HG02885 (cell line): Measurements from ENCODE around the gene TBX10.
A peak's percentile ranks its signal among the peaks of the same experiment; 100 is the strongest.
"Not testable (repeated sequence)": the region's sequence is repeated elsewhere in the genome, so short reads cannot be mapped to it uniquely, and the experiment has no call there.

Experiments used
- ATAC-seq: cut with Tn5 transposase; IDR thresholded peaks from one replicate; pipeline ENCODE4 v1.9.1; 2021; ENCODE audit warnings: mild to moderate bottlenecking; ENCODE audit not compliant: unreplicated experiment, poor library complexity

TBX10 gene

DNA sequence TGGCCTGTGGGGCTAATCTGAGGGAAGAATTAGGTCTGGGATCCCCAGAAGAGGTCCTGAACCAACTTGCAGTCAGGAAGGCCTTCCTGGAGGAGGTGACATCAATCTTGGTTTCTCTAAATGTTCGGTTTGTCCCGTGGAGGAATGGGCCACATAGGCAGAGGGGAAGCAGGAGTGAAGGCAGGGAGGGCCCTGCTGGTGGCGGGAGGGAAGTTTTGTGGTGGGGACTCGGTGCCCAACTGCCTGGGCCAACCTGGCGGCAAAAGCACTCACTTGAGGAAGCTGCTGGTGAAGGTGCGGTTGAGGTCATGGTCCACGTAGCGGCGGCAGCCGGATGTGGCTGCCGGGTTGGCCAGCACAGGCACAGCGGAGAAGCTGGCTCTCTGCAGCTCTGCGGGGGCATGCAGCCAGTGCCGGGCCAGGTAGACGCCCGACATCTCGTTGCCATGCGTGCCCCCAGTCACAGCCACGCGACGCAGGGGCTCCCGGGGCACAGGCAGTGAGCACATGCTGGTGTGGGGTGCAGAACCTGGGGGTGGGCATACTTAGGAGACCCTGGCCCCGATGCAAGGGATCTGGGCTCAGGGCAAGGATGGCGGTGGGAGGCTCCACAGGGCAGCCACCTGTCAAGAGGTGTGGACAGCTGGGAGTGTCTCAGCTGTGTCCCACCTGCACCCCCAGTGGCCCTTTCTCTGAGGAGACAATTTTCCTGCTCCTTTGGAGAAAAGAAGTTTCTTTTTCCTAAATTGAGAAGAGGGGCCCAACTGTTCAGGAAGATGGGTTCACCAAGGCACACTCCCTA is 7.2 kb upstream of the TBX10 start:
- no peak for ATAC-seq

DNA sequence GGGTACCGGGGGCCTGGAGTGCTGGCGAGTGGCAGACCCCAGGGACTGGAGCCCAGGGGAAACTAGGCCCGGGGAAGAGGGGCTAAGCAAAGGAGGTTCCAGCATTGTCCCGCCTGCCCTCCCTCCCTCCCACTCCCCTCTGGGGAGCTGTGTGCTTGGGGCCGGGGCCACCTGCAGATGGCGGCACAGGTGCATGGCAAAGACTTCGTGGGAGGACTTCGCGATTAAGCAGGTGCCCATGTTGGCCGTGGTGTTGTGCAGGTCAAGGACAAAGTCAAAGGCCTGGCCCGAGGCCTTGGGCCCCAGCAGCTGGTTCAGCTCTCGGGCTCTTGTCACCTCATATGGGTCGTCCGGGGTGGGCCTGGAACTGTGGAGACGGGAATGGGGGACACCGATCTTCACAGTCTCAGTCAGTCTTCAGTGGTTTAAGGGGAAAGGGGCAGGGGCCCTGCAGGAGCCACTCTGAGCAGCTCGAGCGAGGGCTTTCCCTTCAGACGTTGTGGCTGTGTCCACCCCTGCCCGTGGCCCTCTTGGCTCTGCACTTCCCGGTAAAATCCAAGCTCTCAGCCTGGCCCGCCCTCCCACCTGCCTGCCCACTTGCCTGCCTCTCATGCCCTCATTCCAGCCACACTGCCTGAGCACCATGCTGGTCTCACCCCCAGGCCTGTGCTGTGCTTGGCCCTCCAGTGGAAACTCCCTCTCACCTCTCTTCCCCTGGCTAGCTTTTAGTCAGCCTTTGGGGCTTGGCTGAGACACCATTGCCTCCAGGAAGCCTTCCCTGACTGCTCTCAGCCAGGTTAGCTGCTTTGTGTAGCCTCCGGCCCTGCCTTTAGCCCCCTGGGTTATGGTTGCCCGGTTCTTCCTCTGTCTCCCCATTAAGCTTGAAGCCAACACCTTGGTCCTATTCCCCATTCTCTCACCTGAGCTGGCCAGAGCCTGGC is 6.2 kb upstream of the TBX10 start:
- no peak for ATAC-seq

DNA sequence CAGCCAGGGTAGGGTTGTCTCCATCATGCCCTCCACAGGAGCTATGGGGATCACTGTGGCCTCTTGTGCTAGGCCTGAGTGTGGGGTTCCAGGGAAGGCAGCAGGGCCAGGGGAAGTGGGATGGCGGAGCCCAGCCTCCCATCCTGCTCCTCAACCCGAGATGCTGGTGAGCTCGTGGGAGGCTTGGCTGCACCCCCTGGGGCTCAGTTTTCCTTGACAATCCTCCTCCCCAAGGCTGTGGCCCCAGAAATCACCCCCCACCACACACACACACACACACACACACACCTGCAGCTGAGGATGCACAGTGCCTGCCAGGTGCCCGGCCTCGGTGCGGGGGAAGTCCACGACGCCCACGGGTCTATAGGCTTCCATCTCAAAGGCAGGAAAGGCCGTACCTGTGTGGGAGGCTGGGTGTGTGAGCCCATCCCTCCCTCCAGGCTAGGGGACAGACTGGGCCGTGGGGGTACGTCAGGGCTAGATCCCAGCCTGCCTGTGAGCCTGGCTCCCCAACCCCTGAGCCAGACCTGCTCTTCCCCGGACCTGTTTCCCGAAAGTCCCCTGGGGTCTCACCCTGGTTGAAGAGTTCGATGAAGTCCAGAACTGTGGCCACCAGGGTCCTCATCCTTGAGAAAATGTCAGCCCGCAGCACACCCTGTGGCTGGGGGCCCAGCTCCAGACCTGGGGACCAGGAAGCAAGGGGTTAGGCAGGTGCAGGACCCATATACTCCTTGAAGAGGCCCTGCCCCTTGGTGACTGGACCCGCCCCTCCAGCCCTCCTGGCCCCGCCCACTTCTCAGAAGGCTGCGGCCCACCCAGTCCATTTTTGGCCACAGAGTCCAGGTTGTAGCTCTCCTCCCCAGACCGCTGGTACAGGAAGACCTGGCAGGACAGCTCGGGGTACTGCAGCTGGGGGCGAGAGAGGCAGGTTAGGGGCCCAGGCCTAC is 5.2 kb upstream of the TBX10 start:
- no peak for ATAC-seq

DNA sequence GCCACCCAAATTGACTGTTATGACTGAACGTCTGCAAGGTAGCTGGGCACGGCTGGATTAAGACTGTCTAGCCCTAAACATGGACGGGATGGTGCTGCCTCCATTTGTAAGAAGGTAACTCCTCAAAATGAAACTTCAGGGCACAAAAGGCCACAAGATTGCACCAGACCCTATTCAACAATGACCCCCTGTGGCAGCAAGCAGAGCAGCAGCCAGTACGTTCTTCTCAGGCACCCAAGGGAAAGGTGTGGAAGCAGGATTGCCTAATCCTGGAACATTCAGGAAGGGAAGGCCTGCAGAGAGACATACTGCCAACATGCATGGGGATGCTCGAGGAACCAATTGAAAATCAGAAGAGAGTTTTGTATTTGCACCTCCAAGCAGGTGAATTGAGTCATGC is 4.5 kb upstream of the TBX10 start:
- ATAC-seq: no peak

DNA sequence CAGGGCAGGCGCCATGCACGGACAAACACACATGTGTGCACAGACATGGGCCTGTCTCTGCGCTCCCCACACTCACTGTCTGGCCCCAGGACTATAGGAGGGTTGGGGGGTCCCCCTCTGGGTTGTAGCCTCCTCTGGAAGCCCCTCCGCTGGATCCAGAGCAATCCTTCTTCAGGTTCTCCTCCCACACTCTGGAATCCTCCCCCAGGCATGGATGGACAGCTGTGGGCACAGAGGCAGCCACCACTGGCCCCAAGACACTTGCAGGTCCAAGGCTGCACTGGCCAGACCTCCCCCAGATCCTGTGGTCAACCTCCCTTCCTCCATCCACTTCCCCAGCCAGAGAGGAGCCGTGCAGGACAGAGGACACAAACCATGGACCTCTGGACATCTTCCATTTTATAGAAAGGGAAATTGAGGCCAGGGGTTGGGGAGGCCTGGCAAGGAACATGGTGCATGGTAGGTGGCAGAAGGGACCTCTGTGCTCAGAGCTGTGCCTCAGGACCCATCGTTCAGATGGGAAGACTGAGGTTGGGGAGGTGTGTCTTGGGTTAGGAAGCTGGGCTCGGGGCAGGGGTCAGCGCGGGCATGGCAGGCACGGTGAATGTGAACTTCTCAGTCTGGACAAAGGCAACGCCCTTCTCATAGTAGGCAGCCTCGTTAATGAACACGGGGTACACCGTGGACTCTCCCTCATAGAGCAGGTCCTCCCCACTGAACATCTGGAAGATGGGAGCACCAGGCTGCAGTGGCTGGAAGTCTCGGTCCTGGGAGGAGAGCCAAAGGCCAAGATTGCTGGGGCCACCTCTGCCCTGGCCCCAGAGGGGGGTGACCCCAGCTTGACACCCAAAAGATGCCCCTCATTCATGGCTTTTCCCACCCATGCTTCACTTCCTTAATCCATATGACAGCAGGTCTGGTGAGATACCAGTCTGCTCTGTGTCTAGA is 2.9 kb upstream of the TBX10 start:
- ATAC-seq: no peak

DNA sequence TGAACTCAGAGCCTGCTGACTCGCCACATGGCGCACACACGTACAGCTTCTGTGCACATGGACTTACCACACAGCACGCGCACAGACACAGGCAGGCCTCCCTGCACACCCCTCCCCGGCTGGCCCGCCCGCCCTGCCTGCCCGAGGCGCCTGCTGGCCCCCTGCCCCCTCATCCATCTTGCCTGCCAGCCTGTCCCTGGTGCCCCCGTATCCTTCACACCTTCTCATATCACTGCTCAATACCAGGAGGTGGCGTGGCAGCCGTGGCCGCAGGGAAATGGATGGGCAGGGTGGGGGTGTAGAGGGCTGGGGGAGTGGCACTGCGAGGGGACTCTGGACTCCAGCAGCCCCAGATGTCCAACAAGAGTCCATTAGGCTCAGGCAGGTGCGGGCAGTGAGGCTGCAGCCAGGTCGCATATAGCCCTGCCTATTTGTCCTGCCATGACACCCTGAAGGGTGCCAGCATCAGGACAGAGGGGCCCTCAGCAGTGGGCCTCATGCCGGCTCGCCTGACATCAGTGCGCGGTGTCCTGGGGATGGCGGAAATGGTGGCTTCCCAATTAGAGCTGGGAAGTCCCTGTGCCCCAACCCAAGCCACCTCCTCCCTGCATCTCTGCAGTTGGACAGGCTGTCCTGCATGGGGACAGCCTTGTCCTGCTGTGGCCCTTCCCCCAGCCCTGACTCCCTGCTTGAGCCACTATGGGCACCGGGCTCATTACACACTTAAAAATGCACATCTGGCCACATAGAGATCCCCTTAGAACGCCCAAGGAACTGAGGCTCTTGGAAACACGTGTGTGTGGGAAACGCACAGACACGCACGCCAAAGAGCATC is 2.0 kb upstream of the TBX10 start:
- ATAC-seq: no peak

DNA sequence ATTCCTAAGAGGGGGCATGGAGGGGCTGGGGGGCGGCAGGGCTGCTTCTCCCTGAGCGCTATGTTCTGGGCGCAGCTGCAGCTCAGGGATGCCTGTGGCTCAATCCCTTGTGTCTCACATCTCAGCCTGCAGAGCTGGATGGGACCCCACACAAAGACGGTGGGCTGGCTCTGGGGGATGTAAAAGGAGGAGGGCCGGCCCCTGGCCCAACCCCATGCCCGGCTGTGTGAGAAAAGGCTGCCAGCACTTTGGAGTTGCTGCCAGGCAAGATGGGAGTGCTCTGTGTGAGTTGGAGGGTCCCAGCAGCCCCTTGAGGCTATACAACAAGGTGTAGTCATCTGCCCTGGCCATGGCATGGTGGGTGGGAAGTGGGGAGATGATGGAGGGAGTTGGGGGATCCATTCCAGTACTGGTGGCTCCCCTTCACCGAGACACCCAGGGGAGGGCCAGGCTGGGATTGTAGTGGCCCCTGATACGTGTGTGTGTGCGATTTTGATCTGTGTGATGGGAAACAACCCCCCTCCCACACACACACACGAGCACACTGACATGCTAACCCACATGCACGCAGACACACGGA is 1.3 kb upstream of the TBX10 start:
- no peak for ATAC-seq

DNA sequence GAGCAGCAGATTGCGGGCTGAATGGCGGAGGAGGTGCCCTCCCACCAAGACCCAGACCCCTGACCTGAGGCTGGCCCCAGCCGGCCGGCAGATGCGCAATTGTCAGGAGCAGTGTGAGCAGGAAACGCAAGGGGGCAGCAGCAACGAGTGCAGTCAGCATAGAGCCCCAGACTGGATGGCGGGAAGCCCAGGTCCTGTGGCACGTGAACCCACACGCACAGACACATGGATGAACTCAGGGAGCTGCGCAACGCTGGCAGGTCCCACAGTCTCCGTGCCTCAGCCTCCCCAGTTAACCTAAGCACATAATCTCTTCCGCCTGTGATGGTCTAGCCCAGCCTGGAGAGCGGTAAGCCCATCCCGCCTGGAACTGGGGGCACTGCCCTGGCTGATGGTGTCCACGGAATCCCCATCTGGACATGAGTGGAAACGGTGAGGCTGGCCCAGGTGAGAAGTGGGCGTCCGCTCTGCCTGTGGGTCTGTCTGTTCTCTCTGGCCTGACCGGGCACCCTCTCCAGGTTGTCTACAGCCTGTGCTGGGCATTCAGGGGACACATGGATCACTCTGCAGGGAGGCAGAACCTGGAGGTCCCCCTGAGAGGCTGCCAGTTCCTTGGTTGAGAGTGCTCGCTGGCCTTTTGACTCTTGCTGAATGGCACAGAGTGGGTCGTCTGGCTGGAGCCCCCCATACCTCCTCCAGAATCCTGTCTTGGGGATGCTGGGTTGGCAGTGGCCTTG is 626 bp upstream of the TBX10 start:
- peak; percentile 49 for ATAC-seq

DNA sequence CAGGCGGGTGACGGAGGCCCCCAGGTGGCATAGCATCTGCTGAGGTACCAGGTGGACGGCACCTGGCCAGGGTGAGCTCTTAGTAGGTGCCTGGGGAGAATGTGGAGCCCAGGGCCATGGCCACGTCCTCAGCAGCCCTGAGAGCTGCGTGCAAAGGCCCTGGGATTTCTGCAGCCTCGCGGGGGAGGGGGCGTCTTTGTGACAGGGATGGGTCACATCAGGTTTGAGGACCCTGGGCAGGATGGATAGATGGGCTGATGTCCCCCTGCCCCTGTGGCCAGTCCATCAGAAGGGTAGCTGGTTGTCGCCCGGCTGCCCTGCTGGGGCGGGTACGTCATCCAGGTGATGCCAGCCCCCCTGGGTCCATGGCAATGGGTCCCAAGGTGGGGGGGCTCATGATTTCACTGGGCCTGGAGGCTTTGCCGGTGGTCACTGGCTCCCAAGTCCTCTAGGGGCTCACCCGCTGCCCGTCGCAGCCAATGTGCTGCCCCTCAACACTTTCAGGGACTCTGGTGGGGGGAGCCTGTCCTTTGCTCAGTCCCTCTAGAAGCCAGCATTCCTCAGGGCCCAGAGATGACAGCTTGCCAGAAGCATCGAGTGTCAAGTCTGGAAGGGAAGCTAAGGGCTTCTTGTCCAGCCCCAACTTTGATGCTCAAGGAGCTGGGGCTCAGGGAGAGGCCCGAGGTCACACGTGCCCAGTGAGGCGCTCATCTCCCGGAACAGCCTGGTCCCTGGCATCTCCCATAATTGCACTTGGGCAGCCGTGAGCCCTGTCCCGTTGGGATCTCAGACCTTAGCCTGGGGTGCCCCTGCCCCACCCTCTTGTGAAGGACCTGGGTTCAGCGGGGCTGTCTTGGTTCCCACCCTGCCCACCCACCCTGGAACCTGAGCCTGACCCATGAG is 777 bp downstream of the TBX10 start:
- ATAC-seq: no peak

DNA sequence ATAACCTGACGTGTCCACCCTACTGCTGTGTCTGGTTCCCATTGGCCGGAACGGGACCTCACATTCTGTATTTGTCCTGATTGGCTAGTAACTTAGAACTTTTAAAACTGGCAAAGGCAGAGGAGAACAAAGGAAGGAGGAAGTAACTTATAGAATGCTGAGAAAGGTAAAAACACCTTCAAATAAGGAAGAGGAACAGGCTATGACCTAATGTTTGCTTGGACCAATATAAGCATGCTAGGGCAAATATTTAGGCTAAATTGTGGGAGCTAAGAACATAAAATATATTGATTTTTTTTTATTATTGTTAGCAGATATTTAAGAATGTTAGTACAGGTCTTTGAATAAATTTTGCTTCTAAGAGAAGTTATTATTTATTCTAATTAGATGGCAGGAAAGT is 2.1 kb downstream of the TBX10 start:
- not testable (repeated sequence) for ATAC-seq

DNA sequence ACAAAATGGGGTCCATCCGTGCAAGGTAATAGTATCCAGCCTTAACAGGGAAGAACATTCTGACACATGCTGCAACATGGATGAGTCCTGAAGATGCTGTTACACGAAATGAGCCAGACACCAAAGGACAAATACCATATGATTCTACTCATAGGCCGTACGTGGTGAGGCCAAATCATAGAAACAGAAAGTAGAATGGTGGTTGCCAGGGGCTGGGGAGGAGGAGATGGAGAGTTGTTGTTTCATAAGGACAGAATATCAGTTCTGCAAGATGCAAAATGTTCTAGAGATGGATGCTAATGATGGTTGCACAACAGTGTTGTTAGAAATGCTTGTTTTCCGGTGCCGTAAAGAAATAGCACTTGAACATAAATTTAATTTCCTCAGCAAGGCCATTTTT is 2.6 kb downstream of the TBX10 start:
- ATAC-seq: no peak

DNA sequence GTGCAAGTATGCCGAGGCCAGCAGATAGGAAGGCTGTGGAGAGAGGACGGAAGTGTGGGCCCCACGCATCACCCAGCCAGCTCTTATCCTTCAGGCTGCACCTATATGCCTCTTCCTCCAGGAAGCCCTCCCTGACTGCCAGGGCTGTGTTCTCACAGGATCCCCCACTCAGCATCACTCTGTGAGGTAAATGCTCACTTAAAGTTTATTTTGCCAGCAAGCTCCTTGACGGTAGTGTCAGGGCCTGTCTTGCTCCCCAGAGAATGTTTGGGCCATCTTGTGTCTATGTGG is 4.4 kb downstream of the TBX10 start:
- ATAC-seq: no peak

DNA sequence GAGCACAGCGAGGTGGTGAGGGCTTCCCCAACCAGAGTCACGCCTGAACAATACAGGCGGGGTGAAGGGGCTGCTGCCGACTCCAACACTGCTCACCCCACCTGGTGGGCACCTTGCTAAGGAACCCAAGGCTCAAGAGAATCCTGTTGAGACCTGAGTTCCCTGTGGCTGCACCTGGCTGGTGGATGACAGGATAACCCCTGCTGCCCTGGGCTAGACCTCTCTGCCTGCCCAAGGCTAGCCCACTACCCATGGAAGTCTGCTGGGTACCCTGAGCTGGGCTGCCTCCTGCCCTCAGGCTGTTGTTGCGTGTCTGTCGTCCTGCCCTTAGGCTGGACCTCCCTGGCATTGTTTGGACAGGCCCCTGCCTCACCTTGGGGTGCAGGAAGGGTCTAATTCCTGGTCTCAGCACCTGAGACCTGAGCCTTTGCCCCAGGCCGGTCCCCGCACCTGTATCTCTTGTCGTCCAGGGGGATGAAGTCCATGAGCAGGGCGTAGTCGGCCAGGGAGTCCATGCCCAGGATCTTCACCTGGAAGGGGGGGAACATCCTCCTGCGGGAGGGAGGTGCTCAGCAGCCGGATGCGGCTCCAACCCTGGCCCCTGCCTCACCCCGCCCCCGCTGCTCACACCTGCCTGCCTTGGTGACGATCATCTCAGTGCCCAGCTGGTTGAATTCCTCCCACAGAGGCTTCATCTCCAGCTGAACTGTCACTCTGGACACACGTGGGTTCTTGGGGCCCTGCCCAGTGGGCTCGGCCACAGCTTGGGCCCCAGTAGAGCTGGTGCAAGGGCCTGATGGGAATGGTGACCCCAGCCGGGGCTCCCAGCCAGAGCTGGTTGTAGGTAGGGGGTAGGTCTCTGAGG is 5.0 kb downstream of the TBX10 start:
- no peak for ATAC-seq

DNA sequence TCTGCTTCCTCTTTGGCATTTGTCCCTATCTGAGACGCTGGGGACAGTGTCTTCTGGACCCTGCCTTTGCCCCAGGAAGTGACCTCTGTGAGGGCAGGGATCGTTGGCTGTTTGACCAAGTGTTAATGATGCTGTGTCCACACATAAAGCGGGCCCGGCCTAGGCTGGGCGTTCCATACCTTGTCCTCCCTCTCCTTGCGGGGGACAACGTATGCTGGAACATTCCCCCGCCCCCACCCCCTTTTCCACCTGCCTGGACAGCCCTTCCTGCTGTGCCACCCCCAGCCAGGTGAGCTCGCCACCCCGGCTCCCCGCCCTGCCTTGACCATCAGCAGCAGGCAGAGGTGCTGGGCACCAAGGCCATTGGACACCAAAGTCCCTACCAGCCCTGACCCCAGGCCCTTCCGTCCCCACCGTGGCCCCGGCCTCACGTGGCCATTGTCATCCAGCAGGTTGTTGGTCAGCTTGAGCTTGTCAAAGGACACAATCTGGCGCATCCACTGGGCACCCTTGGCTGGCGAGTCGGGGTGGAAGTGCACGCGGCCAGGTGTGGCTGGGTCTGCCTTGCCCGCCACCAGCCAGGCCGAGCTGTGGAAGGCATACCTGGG is 5.7 kb downstream of the TBX10 start:
- no peak for ATAC-seq

DNA sequence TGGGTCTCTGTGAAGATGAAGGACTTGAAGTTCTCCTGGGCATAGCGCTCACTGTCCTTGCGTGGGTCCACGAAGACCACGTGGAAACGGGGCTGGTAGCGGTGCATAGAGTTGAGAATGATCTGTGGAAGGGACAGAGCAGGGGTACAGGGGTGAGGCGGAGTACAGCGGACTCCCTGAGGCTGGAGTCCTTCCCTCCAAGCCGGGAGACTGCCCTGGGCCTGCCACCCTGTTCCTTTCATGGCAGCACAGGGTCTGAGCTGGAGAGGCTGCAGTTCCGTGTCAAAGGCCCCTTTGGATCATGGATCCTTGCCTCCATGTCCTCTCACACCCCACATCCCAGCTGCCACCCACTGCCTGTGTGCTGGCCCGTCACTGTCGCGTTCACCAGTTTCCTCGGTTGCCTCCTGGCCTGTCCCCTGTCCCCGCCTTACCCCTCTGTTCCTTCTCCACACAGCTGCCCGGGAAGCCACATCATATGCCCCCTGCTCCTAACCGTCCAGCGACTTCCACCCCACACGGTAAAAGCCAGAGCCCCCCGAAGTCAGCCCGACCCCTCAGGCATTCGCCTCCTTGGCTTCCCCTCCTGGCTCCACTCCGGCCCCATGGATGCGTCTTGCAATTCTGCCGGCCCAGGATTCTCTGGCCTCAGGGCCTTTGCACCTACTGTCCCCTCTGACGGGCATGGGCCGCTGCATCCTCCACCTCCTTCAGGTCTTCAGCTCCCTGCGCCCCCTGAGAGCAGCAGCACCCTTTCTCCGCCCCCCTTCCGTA is 6.4 kb downstream of the TBX10 start:
- no peak for ATAC-seq
